Pulmonary artery endothelial cell (primary cell): ENCODE measurements around the gene ANO10. TPM values are rescaled to one million over a fixed set of nuclear protein-coding genes. Genes with fewer than 3 reads are reported as not detected.

Source experiments
- DNase-seq: peaks from one replicate; pipeline ENCODE4 v3.0.0-alpha.2; 2011; ENCODE audit warnings: low read depth, low spot score
- total RNA-seq: library from RNA; depleted of rRNA; stranded (reverse); fragments of >200 nt; gene quantifications from 2 replicates; pipeline ENCODE4 v1.2.3, GENCODE V29; 2014

The ANO10 gene
- total RNA-seq, 1 donor from 2014 or later: 34.4 TPM

DNA sequence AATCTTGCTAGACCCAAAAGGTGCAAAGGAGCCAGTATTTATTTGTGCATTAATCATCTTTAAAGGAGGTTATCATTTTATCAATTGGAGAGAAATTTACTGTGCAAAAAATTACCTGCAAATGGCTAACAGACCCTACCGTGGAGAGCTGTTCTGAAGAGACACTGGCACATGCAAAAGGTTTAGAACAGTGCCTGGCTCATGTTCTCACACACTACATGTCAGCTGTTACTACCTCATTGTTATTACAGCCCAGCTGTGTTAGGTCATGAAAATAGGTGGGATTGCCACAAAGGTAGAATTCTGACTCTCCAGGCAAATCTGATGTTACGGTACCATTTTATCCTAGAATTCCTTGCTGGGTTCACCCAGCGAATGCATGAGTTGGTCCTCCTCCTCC, 198.2 kb downstream of the ANO10 start:
- DNase-seq: no peak

GRCh38 chr3:43423142-43423541, 198.7 kb downstream of the ANO10 start:
- DNase-seq: no peak

DNA sequence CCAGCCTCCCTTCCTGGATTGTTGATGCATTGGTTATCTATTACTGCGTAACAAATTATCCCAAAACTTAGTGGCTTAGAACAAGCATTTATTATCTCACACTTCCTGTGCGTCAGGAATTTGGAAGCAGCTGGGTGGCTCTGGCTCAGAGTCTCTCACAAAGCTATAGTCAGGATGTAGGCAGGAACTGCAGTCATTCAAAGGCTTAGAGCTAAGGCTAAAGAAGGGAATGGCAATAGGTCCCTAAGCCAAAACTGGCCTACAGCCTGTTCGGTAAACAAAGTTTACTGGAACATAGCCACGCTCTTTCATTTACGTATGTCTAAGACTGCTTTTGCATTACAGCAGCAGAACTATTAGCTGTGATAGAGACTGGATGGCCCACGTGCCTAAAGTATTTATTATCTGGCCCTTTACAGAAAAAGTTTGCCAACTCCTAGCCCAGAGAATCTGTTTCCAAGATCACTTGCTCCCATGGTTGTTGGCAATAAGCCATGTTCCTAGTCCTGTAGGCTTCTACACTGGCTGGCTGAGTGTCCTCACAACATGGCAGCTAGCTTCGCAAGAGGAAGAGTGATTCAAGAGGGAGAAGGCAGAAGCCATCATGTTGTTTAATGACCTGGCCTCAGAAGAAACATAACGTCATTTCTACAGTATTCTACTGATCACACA, 203.1 kb downstream of the ANO10 start:
- peak; percentile 97 for DNase-seq

GRCh38 chr3:43417133-43417532, 204.7 kb downstream of the ANO10 start:
- no peak for DNase-seq

- no peak for DNase-seq
Measured at GRCh38 chr3:43415088-43415487, 206.7 kb downstream of the ANO10 start.

GRCh38 chr3:43413676-43414368, 208.0 kb downstream of the ANO10 start:
- no peak for DNase-seq

DNA sequence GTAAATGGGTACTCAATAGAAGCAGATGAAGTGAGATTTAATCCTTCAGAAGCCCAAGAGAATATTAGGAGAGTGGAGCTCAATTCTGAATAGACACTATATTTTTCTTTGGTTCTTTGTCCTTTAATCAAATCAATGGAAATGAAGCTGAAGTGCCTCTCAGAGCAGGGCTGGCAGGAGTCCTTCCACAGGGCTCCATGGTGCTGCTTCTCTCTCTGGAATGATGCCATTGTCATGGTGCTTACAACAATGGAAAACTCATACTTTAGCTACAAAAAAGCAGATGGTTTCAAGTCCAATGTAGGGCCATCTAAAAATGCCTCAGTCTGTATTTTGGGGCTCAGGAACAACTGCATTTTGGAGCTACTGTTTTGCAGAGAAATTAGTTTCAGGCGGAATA, 210.4 kb downstream of the ANO10 start:
- no peak for DNase-seq

DNA sequence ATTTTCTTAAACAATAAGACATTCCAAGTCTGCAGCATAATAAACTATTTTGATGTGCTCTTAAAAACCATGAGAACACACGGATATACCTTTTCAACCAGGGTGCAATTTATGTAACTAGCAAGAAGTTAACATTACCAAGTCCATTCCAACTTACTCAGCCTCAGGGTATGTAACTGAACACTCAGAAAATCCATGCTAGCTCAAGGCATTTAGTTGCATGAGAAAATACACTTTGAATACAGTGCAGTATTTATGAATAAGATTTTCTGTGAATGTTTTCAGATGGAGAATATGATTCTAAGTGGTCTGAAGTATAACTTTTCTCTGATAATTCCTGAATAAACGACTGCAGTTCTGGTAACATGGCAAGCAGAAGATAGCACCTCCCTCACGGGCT, 211.2 kb downstream of the ANO10 start:
- DNase-seq: no peak

GRCh38 chr3:43409506-43409905, 212.3 kb downstream of the ANO10 start:
- DNase-seq: no peak

- DNase-seq: no peak
Measured at GRCh38 chr3:43406643-43407023, 215.2 kb downstream of the ANO10 start.

DNA sequence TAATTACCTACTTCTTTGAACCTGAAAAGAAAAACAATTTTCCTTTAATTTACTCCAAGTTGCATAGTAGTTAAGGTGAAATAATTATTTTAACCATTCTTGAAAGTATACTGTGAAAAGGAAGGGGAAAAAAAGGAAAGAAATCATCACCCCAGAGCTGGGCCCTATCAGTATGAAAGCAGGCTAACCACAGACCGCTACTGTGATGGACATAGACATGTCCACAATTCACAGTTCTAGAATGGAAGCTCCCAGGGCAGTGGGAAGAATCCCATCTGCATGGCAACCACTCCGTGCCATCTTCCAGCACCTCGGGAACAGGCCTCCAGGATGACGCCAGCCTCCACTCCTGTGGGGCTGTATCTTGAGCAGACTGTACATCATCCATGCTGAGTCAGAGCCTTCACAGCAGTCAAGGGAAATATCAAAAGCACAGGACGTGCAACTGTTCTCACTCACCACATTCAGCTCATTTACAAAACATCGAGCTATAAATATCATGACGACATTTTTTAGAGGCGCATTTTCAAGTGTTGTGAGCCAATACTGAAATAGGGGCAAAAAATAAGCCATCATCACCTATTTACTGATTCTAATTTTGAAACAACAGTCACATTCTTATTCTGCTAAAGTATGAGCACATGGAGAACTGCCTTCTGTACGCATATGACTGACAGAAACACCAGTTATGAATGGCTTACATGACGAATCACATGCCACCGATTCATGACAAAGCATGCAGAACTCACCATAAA, 215.7 kb downstream of the ANO10 start:
- DNase-seq: no peak

- no peak for DNase-seq
Measured at GRCh38 chr3:43400781-43401730, 220.8 kb downstream of the ANO10 start.

GRCh38 chr3:43400167-43400566, 221.6 kb downstream of the ANO10 start:
- no peak for DNase-seq

GRCh38 chr3:43399034-43399433, 222.8 kb downstream of the ANO10 start:
- DNase-seq: no peak

DNA sequence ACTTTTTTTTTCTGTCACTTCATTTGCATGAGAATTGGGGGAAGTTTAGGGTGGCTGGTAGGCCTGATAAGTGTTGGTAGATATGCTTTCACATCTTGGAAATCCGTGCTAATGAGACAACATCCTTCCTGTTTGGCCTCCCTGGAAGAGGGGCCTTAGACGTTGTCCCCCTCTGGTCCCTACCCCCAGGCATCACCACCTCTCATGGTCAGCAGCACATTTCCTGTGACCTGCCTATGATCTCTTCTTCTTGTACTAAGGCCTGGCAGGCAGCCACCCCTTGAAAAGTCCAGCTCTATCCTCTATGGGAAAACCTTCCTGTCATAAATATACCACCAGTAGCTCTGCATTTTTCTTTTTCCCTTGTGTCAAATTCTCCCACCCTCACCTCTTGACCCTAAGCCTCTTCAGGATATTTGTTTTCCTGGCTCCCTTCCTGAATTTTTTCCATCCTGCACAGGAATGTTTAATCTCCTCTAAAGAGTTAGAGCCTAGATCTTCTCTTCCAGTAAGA, 227.7 kb downstream of the ANO10 start:
- peak; percentile 100 for DNase-seq

DNA sequence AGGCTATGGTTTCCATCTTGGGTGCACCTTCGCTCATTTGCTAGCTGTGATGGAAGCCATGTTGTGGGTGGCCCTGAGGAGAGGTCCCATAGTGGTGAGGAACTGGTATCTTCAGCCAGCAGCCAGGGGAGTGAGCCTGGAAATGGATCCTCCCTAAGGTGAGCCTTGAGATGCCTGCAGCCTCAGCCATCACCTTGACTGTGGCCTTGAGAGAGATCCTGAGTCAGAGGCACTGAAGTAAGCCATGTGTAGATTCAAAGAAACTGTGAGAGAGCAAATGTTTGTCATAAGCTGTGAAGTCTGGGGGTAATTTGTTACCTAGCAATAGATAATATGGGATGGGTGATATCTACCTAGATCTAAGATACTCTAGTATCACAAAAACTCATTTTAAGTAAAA, 230.2 kb downstream of the ANO10 start:
- no peak for DNase-seq

DNA sequence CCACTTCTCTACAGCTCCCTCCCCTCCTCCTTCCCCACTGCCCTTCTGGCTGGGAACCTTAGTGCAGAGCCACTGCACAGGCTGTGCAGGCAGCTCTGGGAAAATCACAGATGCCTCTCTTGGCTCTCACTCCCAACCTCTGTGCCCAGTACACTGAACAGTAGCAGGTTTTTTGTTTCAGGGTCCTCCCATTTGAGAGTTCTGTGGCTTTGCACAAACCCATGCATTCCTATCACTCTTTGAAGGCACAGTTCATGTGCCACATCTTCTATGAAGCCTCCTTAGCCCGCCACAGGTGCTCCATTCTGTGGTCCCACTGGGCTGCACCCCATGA, 231.6 kb downstream of the ANO10 start:
- no peak for DNase-seq

GRCh38 chr3:43389388-43390254, 232.2 kb downstream of the ANO10 start:
- DNase-seq: peak; percentile 99

DNA sequence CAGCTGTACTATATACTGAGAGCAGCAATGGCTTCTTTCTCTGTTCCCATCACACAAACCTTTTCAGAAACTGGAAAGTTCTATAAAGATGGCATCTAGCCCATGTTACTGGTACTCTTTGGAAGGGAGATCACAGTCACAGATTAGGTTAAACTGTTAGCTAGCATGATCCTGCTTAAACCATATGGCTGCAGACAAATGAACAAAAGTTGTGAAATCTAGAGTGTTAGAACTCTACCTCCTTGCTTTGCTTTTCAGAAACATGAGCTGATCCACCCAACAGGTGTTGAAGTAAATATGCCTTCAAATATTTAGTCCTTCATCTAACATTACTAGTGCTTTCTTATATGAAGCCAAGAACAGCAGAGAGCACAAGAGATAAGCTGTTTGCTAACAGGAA, 232.9 kb downstream of the ANO10 start:
- no peak for DNase-seq

DNA sequence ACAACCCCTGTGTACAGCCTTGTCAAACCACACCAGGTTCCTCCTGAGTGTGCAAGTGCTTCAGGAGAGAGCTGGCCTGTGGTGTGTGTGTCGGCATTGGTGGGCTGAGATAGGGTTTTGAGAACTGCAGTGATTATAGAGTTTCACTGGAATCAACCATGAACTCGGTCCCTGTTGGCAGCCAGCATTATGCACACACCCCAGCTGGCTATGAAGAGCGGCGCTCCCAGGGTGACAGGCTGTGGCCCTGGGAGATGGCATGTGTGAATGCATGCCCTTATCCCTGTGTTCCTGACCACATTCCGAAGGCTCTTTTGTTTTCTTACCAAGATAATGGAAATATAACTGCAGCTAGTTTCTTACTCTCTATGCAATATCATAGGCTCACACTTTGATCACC, 233.6 kb downstream of the ANO10 start:
- no peak for DNase-seq
